Stimulated activated naive CD4-positive, alpha-beta T cell (primary cell): ENCODE measurements around the gene WDR46.

Source experiments
- DNase-seq, 6 experiments: peaks; one replicate each; lab custom pipeline; 2025; lab: John Stamatoyannopoulos, UW

WDR46 gene

DNA sequence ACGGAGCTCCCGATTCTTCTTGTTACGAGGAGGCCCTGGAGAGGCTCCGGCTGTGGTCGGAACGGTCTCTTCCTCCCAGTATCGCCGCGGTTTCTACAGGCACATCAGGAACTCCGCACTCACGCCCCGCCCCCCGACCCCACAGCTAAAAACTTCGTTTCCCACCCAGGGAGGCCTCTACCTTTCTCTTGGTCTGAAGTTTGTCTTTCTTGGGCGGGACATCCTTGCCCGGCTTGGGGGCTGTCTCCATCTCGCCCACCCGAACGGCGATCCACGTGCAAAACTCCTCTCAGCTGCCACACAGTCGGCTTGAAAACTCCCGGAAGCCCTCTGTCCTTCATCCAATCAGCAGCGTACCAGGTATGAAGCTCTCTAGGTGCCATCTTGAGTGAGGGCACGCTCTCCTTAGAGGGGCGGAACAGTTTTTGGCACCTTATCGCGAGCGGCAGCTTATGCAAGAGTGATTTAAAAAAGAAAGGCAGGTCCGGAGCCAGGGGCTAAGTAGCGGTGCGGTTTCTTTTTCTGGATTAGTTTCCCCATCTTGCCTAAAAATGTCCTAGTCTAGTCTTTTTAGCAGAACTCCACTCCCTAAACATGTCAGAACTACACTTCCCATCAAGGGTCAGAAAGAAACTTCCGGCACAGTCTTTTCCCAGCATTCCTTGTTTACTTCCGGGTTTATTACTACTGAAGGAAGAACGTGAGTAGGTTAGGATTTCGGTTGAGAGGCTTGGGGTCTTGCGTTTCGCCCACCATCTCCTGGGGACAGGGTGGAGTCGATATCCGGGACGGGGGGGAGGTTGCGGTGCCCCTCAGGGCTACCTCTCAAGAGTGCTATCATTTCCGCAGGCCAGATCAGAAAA, at the start of gene WDR46, which contains the start of gene PFDN6:
Gene WDR46 (minus strand): TSS at position 319 of the 863 bp plus-strand sequence. CDS start 69 bp downstream, at position 250.
Gene PFDN6 (plus strand): TSS at position 681 of the 863 bp plus-strand sequence. CDS start 256 bp downstream, outside the sequence.
- peak; percentile 66 to 97 (median 84) for DNase-seq

GRCh38 chr6:33336495-33336894, 47.5 kb upstream of the WDR46 start:
- DNase-seq, result no peak

- DNase-seq, result no peak
Measured at GRCh38 chr6:33335916-33336315, 46.9 kb upstream of the WDR46 start.

DNA sequence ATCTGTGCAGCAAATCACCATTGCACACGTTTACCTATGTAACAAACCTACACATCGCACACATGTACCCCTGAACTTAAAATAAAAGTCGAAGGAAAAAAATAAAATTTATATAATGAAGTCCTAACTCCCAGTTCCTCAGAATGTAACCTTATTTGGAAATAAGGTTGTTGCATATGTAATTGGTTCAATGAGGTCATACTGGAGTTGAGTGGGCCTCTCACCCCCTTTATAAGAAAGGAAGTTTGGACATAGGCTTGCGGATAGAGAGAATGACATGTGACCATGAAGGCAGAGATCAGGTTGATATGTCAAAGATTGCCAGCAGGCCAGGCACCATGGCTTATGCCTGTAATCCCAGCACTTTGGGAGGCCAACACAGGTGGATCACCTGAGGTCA, 44.6 kb upstream of the WDR46 start:
- DNase-seq, result no peak

- DNase-seq, result no peak
Measured at GRCh38 chr6:33330736-33331135, 41.7 kb upstream of the WDR46 start.

DNA sequence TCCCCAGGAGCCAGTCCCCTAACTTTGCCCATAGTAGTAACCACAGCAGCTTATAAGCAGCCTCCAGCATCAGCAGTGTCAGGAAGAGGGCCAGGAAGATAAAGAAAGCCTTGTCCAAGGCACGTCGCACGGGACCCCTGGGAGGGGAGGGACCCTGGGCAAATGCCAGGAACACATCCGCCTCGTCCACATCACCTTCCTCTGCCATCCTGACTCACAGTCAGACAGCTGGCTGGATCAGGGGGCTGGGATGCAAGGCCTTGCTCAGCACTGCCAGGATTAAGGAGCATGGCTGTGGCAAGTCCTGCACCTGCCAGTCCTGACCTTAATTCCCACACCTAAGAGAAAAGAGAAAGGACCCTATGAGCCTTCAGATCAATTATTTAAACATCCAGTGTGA, 40.0 kb upstream of the WDR46 start:
- DNase-seq, result no peak

DNA sequence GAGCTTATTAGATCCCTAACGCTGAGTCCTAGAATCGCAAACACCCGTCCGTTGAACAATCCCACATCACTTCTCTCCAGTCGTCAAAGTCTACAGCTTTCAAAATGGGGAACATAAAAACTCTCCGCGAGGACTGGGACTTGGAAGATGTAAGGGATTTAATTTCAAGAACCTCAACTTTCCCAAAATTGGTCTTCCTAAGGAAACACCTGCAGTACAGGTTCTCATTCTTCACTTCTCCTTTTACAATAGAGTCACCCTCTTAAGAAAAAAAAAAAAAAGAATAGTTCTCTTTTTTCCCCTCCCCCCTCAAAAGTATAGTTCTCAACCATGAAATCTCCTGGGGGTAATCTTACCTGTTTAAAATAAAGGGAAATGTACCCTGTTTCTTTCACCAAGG, 35.1 kb upstream of the WDR46 start:
- DNase-seq, result no peak

- DNase-seq, result no peak
Measured at GRCh38 chr6:33323623-33323948, 34.5 kb upstream of the WDR46 start.

DNA sequence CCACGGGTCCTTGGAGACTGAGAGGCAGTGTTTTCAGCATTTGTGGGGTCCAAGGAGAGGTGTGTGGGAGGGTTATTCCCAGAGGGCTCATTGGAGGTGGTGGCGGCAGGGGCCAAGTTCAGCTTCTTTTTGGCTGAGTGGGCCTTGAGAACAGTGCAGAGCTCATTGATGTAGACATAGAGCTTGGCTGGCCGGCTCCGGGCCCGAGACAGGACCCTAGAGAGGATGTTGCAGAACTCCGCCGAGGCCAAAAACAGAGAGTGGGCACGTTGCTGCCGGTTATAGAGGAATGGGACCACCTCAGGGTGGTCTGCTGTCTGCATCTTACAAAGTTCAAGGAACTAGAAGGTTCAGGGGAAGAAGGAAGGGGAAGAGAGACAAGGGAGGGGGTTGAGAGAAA, 32.2 kb upstream of the WDR46 start:
- DNase-seq, result no peak

DNA sequence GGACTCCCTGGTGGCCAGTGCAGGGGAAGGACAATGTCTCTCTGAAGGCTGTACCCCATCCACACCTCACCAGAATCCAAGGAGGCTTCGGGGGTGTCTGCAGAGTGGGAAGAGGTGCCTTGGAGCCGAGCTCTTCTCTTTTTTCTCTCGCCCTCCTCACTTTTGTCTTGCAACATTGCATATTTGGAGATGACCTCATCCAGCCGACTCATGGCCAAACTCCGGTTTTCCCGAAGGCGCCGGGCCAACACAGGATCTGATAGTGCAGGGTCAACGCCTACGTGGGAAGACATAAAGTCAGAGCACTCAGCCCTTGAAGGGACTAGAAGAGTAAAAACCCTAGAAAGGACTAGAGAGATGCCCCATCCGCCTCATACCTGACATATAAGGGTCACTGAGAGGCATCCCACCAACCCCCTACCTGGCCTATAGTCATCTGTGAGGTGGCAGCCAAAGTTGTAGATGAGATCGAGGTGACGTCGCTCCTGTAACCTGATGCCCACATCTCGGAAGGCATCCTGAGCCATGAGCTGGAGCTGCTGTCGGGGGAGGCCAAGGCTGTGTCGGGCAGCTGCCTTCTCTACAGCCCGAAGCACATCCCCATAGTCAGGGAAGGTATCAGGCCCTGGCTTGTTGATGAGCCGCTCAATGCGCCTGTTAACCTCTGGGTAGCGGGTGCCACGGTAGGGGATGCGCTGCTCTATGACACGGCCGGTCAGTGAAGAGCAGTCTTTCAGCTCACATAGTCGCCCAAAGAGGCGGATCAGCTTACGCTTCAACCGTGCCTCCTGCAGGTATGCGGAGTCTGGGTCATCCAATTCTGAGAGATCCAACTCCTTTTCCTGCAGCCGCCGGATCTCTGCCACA, 31.5 kb upstream of the WDR46 start:
- DNase-seq, result no peak

- DNase-seq, result no peak
Measured at GRCh38 chr6:33319939-33320314, 30.9 kb upstream of the WDR46 start.

DNA sequence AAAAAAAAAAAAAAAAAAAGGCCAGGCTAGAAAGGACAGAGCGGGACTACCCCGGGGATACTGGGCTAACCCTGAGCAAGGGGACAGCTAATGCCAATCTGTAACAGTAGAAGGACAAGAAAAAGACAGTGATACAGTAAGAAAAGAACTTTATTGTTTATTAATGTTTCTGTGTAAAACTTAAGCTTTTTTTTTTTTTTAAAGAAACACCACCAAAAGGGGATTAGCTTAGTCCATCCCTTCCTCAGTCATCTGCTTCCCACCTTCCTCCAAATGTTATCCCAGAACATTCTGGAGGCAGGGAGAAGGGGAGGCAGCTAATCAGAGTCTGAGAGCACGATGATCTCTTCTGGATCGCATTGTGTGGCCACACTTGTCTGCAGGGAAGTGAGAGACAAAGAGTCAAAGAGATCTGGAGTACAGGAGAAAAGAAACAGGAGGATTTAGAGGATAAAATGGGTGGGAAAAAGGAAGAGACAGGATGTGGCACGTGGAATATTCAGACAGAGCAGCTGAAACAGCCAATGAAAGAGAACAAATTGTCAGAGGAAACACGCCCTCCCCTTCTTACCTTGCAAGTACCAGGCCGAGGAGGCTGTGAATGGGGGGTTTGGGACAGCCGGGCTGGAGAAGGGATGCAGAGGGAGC, 29.5 kb upstream of the WDR46 start:
- DNase-seq, result no peak

GRCh38 chr6:33317669-33318425, 28.8 kb upstream of the WDR46 start, which contains the start of gene ZBTB22:
Gene ZBTB22 (minus strand): TSS chr6:33317744. CDS start chr6:33316916, 828 bp downstream.
- DNase-seq, result peak; percentile 95 to 99 (median 98)

DNA sequence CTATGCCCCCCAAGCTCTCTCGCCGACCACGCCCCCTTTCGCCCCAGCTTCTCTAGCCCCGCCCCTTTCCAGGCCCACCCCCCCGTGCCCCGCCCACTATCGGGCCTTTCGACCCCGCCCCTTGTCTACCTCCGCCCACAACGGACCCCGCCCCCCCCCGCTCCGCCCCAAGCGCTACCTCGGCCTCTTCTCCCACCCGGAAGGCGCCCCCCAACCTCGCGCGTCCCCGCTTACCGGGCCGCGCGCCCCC, 28.3 kb upstream of the WDR46 start:
- DNase-seq, result peak in 2 of 6 experiments; percentile 86 to 92

- DNase-seq, result peak in 1 of 6 experiments; percentile 19
Measured at GRCh38 chr6:33316603-33317418, 27.8 kb upstream of the WDR46 start.

DNA sequence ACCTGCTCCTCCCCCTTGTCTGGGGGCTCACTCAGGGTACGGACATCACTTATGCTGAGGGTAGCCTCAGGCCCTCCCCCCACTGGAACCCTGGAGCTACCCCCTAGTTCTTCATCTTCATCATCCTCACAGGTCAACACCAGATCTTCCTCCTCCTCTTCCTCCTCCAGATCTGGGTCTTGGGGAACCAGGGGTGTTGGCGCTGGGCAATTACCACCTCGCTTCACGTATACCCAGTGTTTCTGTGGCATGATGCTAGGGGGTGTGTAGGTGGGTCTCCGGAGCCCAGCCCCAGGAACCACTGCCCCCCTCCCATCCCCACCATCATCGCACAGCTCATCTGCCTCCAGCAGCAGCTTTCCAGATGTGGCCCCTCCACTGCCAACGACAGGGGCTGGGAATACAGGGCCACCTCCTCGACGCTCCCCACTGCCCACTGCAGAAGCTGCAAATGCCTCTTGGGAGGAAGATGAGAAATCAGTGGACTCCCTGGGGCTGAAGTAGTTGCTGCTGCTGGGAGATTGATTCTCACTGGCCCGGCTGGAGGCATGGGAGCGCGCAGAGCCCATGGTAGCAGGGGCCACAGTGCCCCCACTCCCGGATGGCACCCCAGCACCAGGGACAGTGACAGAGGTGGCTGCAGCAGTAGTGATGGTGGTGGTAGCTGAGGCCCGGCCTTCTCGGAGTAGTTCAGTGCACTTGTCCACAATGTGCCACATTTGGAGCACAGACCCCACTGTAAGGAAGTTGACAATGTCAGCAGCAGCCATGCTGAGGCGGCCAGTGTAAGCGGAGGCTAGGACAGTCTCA, 27.0 kb upstream of the WDR46 start:
- DNase-seq, result no peak

- peak in 1 of 6 experiments; percentile 21 for DNase-seq
Measured at GRCh38 chr6:33314943-33315792, 26.1 kb upstream of the WDR46 start.

GRCh38 chr6:33314515-33314942, 25.5 kb upstream of the WDR46 start:
- DNase-seq, result peak; percentile 61 to 83 (median 68)
